Sigmoid colon (tissue), 7 donors: Measurements from ENCODE around the gene SDCCAG8. TPM values are rescaled to one million over a fixed set of nuclear protein-coding genes. Genes with fewer than 3 reads are reported as not detected.

Experiments
- DNase-seq: peaks from one replicate; pipeline ENCODE4 v3.0.0-alpha.2; 2019
- H3K27ac ChIP-seq, 4 donors: fragments of 200-600 bp; sonication (generic); one replicate each; pipeline ENCODE4 v1.5.1; 2016 to 2019; ENCODE audit warnings: mild to moderate bottlenecking in 1 of 4
- H3K27me3 ChIP-seq, 3 donors: fragments of 200-600 bp; sonication (generic); one replicate each; pipeline ENCODE4 v1.5.1; 2019; ENCODE audit warnings: mild to moderate bottlenecking in 1 of 3
- H3K36me3 ChIP-seq, 4 donors: fragments of 200-600 bp; sonication (generic); one replicate each; pipeline ENCODE4 v1.5.1; 2016 to 2019
- H3K4me1 ChIP-seq, 4 donors: fragments of 200-600 bp; sonication (generic); one replicate each; pipeline ENCODE4 v1.5.1; 2017 to 2019
- H3K4me3 ChIP-seq, 4 donors: fragments of 200-600 bp; sonication (generic); one replicate each; pipeline ENCODE4 v1.5.1; 2017 to 2019; ENCODE audit warnings: mild to moderate bottlenecking in 2 of 4, moderate library complexity in 1 of 4
- H3K9me3 ChIP-seq, 4 donors: fragments of 200-600 bp in 3 of 4; sonication (generic) in 3 of 4; one replicate each; pipeline versions ENCODE4 v1.5.1 to v1.6.1; 2013 to 2019
- CTCF ChIP-seq, 4 experiments: fragments of 450-650 bp in 3 of 4; fragments of 200-600 bp in 1 of 4; IDR thresholded peaks; one replicate each; pipeline ENCODE4 v1.5.1; 2016 to 2019; ENCODE audit warnings: antibody characterized with exemption in 4 of 4, mild to moderate bottlenecking in 3 of 4, moderate library complexity in 2 of 4
- EP300 ChIP-seq, 4 donors: sonication (generic); formaldehyde crosslinking; IDR thresholded peaks; one replicate each; pipeline ENCODE4 v1.6.1; 2017; ENCODE audit warnings: antibody characterized with exemption in 4 of 4
- POLR2A ChIP-seq, 2 donors: fragments of 450-650 bp; IDR thresholded peaks; one replicate each; pipeline ENCODE4 v1.6.1; 2016; ENCODE audit warnings: antibody characterized with exemption in 2 of 2, mild to moderate bottlenecking in 2 of 2, moderate library complexity in 2 of 2
- POLR2AphosphoS5 ChIP-seq, 4 donors: sonication (generic); formaldehyde crosslinking; IDR thresholded peaks; one replicate each; pipeline ENCODE4 v1.6.1; 2017; ENCODE audit warnings: antibody characterized with exemption in 4 of 4
- WGBS, 2 donors: extraction: QIAGEN DNeasy Blood & Tissue Kit; methylation state at CpG; one replicate each; pipeline ENCODE4 v1.1.7; 2013; 5-methylcytosine and 5-hydroxymethylcytosine counted together
- intact Hi-C: fragments of 100-400 bp; cut with DNase I; formaldehyde crosslinking; loops from one replicate; pipeline ENCODE4 v1.15.1; 2023
- polyA plus RNA-seq, 3 donors: library from polyadenylated mRNA; stranded (reverse); fragments of 200-250 nt; gene quantifications; one replicate each; pipeline ENCODE4 v1.2.3, GENCODE V29; 2013
- total RNA-seq, 4 donors: library from RNA; depleted of rRNA; stranded (reverse); fragments of >200 nt; gene quantifications; one replicate each; pipeline ENCODE4 v1.1.0, GENCODE V29; 2016
- donor health status: healthy with polysubstance abuse.
- donor health status: Bipolar disorder and iron deficiency.
- donor health status: healthy.

Gene SDCCAG8
- total and polyA plus RNA-seq, 7 donors = 15.6 to 49.7 (median 30.3) TPM

- H3K27me3 ChIP-seq = no peaks in the 10 kb centered on the region
- no peaks in the 10 kb centered on the region for H3K36me3 ChIP-seq
- intact Hi-C loops = no loop called here
- H3K4me1 ChIP-seq = peaks cover 0 to 31% (median 13%) of the 10 kb centered on the region in 4 donors
- peak overlapping the region in 1 of 4 donors; percentile 22 for H3K27ac ChIP-seq
- 96 to 97% methylated on average over 1 of the region's 1 CpG for WGBS, 2 donors
- TF ChIP-seq POLR2A (IDR thresholded peaks at IDR 0.05) (no peak), EP300 (IDR thresholded peaks at IDR 0.05) (no peak), CTCF (IDR thresholded peaks at IDR 0.05) (no peak), POLR2AphosphoS5 (IDR thresholded peaks at IDR 0.05) (no peak)
- H3K4me3 ChIP-seq = no peak overlapping the region
- no peak for DNase-seq
- no peaks in the 10 kb centered on the region for H3K9me3 ChIP-seq
These were observed 5.5 kb downstream of the SDCCAG8 start for GRCh38 chr1:243261390-243261789.

GRCh38 chr1:243264717-243265116 lies 8.9 kb downstream of the SDCCAG8 start:
- WGBS, 2 donors = 70 to 84% methylated on average over 2 of the region's 2 CpGs
- Histone ChIP-seq H3K4me1 (peaks cover 0 to 18% (median 4%) of the 10 kb centered on the region in 4 donors), H3K9me3 (no peaks in the 10 kb centered on the region), H3K4me3 (no peak overlapping the region), H3K36me3 (no peaks in the 10 kb centered on the region), H3K27me3 (no peaks in the 10 kb centered on the region), H3K27ac (peak overlapping the region in 2 of 4 donors; percentile 7 to 45)
- DNase-seq = no peak
- intact Hi-C loops = no loop called here
- TF ChIP-seq POLR2A (IDR thresholded peaks at IDR 0.05) (no peak), POLR2AphosphoS5 (IDR thresholded peaks at IDR 0.05) (peak in 2 of 4 donors; percentile 10 to 57)

GRCh38 chr1:243266231-243266630 lies 10.4 kb downstream of the SDCCAG8 start:
- Histone ChIP-seq H3K27me3 (no peaks in the 10 kb centered on the region), H3K9me3 (no peaks in the 10 kb centered on the region), H3K27ac (no peak overlapping the region), H3K36me3 (no peaks in the 10 kb centered on the region), H3K4me3 (no peak overlapping the region), H3K4me1 (peaks cover 0 to 18% (median 4%) of the 10 kb centered on the region in 4 donors)
- WGBS, 2 donors = 93 to 96% methylated on average over 4 of the region's 4 CpGs
- intact Hi-C loops = no loop called here
- TF ChIP-seq POLR2A (IDR thresholded peaks at IDR 0.05) (no peak), EP300 (IDR thresholded peaks at IDR 0.05) (no peak), CTCF (IDR thresholded peaks at IDR 0.05) (no peak), POLR2AphosphoS5 (IDR thresholded peaks at IDR 0.05) (no peak)
- DNase-seq = no peak

- intact Hi-C loops = no loop called here
- Histone ChIP-seq H3K27ac (peak overlapping the region in 1 of 4 donors; percentile 8), H3K27me3 (no peaks in the 10 kb centered on the region), H3K4me3 (no peak overlapping the region), H3K9me3 (no peaks in the 10 kb centered on the region), H3K36me3 (peaks cover 0 to 11% (median 0%) of the 10 kb centered on the region in 4 donors), H3K4me1 (peaks cover 0 to 18% (median 4%) of the 10 kb centered on the region in 4 donors)
- 82 to 95% methylated on average over 10 of the region's 10 CpGs for WGBS, 2 donors
- no peak for TF ChIP-seq CTCF (IDR thresholded peaks at IDR 0.05)
- no peak for TF ChIP-seq POLR2A (IDR thresholded peaks at IDR 0.05)
- no peak for TF ChIP-seq EP300 (IDR thresholded peaks at IDR 0.05)
- no peak for TF ChIP-seq POLR2AphosphoS5 (IDR thresholded peaks at IDR 0.05)
- DNase-seq = no peak
These were observed 11.6 kb downstream of the SDCCAG8 start for GRCh38 chr1:243267471-243267880.

- peak overlapping the region in 1 of 4 donors; percentile 8 for H3K27ac ChIP-seq
- DNase-seq = no peak
- TF ChIP-seq EP300 (IDR thresholded peaks at IDR 0.05) (no peak), POLR2AphosphoS5 (IDR thresholded peaks at IDR 0.05) (no peak), CTCF (IDR thresholded peaks at IDR 0.05) (no peak), POLR2A (IDR thresholded peaks at IDR 0.05) (no peak)
- H3K9me3 ChIP-seq = no peaks in the 10 kb centered on the region
- intact Hi-C loops = no loop called here
- WGBS, 2 donors = 63 to 81% methylated on average over 12 of the region's 12 CpGs
- peaks cover 0 to 11% (median 0%) of the 10 kb centered on the region in 4 donors for H3K36me3 ChIP-seq
- no peak overlapping the region for H3K4me3 ChIP-seq
- no peaks in the 10 kb centered on the region for H3K27me3 ChIP-seq
- peaks cover 0 to 18% (median 4%) of the 10 kb centered on the region in 4 donors for H3K4me1 ChIP-seq
These were observed 12.2 kb downstream of the SDCCAG8 start for GRCh38 chr1:243267914-243268653.
